ENCODE measurements around the gene RHOJ.

DNA sequence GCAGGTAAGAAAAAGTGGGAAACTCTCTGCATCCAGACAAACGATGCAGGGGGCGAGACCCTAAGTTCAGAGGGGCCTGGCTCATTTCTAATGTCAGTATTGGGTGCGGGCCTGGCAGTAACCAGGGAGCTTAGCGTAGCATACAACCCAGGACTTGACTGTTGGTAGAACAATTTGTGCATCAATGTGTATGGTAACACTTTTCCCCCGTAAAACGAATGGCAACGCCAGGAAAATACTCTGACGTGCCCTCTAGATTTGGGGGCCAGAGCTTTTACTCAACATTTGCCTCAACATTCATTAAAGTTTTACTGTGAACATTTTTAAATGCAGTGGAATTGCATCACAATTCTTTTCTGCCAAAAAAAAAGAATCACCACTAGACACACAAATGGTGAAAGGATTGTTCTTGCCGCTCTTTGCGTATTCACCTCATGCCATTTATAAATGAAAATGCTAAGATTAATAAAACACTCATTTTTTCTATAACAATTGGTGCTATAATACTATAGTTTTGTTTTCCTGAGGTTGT is 867 bp downstream of the RHOJ start:
- TF ChIP-seq RFX7 (CRISPR knock-in tag; IDR thresholded peaks at IDR 0.05): no peak
- no peak for TF ChIP-seq NCOR1 (IDR thresholded peaks at IDR 0.05)
- TF ChIP-seq ZFP30 (CRISPR knock-in tag; IDR thresholded peaks at IDR 0.05; ENCODE audit: borderline replicate concordance): no peak
- TF ChIP-seq, protein P1, sequence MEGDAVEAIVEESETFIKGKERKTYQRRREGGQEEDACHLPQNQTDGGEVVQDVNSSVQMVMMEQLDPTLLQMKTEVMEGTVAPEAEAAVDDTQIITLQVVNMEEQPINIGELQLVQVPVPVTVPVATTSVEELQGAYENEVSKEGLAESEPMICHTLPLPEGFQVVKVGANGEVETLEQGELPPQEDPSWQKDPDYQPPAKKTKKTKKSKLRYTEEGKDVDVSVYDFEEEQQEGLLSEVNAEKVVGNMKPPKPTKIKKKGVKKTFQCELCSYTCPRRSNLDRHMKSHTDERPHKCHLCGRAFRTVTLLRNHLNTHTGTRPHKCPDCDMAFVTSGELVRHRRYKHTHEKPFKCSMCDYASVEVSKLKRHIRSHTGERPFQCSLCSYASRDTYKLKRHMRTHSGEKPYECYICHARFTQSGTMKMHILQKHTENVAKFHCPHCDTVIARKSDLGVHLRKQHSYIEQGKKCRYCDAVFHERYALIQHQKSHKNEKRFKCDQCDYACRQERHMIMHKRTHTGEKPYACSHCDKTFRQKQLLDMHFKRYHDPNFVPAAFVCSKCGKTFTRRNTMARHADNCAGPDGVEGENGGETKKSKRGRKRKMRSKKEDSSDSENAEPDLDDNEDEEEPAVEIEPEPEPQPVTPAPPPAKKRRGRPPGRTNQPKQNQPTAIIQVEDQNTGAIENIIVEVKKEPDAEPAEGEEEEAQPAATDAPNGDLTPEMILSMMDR (IDR thresholded peaks at IDR 0.05 in 2 of 3, conservative IDR thresholded peaks at IDR 0.05 in 1 of 3; ENCODE audit: insufficient read depth in 2 of 3, low read depth in 1 of 3, low read length in 3 of 3): no peak
- TF ChIP-seq NFE2L1 (tag; IDR thresholded peaks at IDR 0.05; ENCODE audit: borderline replicate concordance, low read depth): no peak
- no peak for TF ChIP-seq TBL1XR1 (IDR thresholded peaks at IDR 0.05; ENCODE audit: low read length in 2 of 2)
- no peak for TF ChIP-seq SIN3A (IDR thresholded peaks at IDR 0.05; ENCODE audit: borderline replicate concordance in 2 of 2, control insufficient read depth in 1 of 2, low read depth in 2 of 2, low read length in 2 of 2)
- no peak for TF ChIP-seq GATAD2A (IDR thresholded peaks at IDR 0.05)
- no peak for TF ChIP-seq NKRF (IDR thresholded peaks at IDR 0.05; ENCODE audit: borderline replicate concordance)
